Adrenal gland (tissue), 12 donors: ENCODE results near the gene SPG7. TPM values are rescaled to one million over a fixed set of nuclear protein-coding genes. Genes with fewer than 3 reads are reported as not detected.

Experiments used
- DNase-seq, 7 donors: peaks; one replicate each; pipeline ENCODE4 v3.0.0-alpha.2; 2019 to 2020
- H3K27ac ChIP-seq, 5 donors: fragments of 200-600 bp; sonication (generic) in 4 of 5; 1 replicate in 3 of 5; 2 replicates in 2 of 5; pipeline versions ENCODE4 v1.5.1 to v1.8.0; 2016 to 2020; ENCODE audit warnings: mild to moderate bottlenecking in 1 of 5
- H3K27me3 ChIP-seq: fragments of 200-600 bp; 2 replicates; pipeline ENCODE4 v1.8.0; 2021
- H3K36me3 ChIP-seq, 2 donors: fragments of 200-600 bp; replicated peaks in 1 of 2; 1 replicate in 1 of 2; 2 replicates in 1 of 2; pipeline versions ENCODE4 v1.5.1 to v1.8.0; 2018 to 2022
- H3K4me1 ChIP-seq, 2 donors: fragments of 200-600 bp; replicated peaks in 1 of 2; 1 replicate in 1 of 2; 2 replicates in 1 of 2; pipeline versions ENCODE4 v1.5.1 to v1.8.0; 2018 to 2021
- H3K4me3 ChIP-seq, 4 donors: fragments of 200-600 bp; sonication (generic) in 3 of 4; one replicate each; pipeline ENCODE4 v1.5.1; 2016 to 2018
- H3K9me3 ChIP-seq, 3 donors: fragments of 200-600 bp; sonication (generic) in 1 of 3; replicated peaks in 1 of 3; 1 replicate in 2 of 3; 2 replicates in 1 of 3; pipeline versions ENCODE4 v1.5.1 to v1.8.0; 2016 to 2021
- POLR2A ChIP-seq, 2 donors: fragments of 450-650 bp; IDR thresholded peaks; one replicate each; pipeline ENCODE4 v1.6.1; 2017; ENCODE audit warnings: antibody characterized with exemption in 2 of 2, mild to moderate bottlenecking in 2 of 2, moderate library complexity in 1 of 2
- WGBS, 4 donors: extraction: QIAGEN DNeasy Blood & Tissue Kit in 2 of 4; methylation state at CpG; one replicate each; pipeline versions ENCODE4 v1.1.5 to v1.1.7; 2013 to 2017; 5-methylcytosine and 5-hydroxymethylcytosine counted together
- intact Hi-C, 2 donors: fragments of 100-400 bp; cut with DNase I; formaldehyde crosslinking; loops; one replicate each; pipeline versions ENCODE4 v1.14.1 to v1.15.0; 2022 to 2023
- polyA plus RNA-seq, 3 donors: library from polyadenylated mRNA; stranded (reverse); fragments of 200-250 nt in 2 of 3; fragments of 350-450 nt in 1 of 3; fragmentation: Illumina TruSeq in 1 of 3; extraction: RNeasy Lipid Tissue Mini Kit (QIAGEN cat#74804) in 1 of 3; gene quantifications; one replicate each; pipeline ENCODE4 v1.2.3, GENCODE V29; 2013 to 2014
- total RNA-seq, 9 donors: library from RNA; depleted of rRNA in 4 of 9; stranded (reverse); fragments of >200 nt in 4 of 9; fragments of 120-200 nt in 1 of 9; fragmentation: NEBNext Ultra II Directional in 1 of 9; extraction: Animal tissue kit (Norgen Biotek cat#: 25700) in 1 of 9; gene quantifications; one replicate each; pipeline versions ENCODE4 v1.1.0 to v1.2.4, GENCODE V29; 2013 to 2023
- TF ChIP-seq, protein P1 (sequence below), 6 experiments: fragments of 450-650 bp in 4 of 6; fragments of 200-600 bp in 2 of 6; sonication (generic) in 1 of 6; IDR thresholded peaks; 1 replicate in 5 of 6; 2 replicates in 1 of 6; pipeline versions ENCODE4 v1.5.1 to v1.8.0; 2016 to 2021; ENCODE audit warnings: antibody characterized with exemption in 6 of 6, mild to moderate bottlenecking in 2 of 6, moderate library complexity in 1 of 6
- donor health status: healthy with polysubstance abuse.
- donor health status: Bipolar disorder and iron deficiency.
- donor health status: DM: yes; HTN: yes; CAD: no.
- donor health status: DM: no; HTN: no; CAD: no.
- donor health status: DM: no; HTN: no; CAD: no.
- donor health status: DM: yes; HTN: yes; CAD: no.

SPG7 gene
- total and polyA plus RNA-seq, 12 donors = 57.1 to 250 (median 142) TPM

DNA sequence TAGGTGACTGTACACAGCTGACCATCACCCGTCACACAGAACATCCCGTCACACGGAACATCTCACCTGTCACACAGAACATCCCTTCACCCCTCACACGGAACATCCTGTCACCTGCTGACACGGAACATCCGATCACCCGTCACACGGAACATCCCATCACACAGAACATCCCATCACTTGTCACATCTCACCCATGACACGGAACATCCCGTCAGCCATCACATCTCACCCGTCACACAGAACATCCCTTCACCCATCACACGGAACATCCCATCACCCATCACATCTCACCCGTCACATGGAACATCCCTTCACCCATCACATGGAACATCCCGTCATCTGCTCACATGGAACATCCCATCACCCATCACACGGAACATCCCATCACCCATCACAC lies 71.1 kb downstream of the SPG7 start:
- Histone ChIP-seq H3K27ac (no peak overlapping the region), H3K9me3 (no peaks in the 10 kb centered on the region), H3K4me3 (no peak overlapping the region), H3K4me1 (peaks cover 0 to 10% of the 10 kb centered on the region in 2 donors), H3K27me3 (peaks cover 23% of the 10 kb centered on the region), H3K36me3 (no peaks in the 10 kb centered on the region)
- intact Hi-C loops = loop anchor here in 1 of 2 donors (5.0 kb wide), 1 partner anchor 63 kb away; no protein-coding TSS in a partner anchor
- 86 to 89% (median 86%) methylated on average over 15 of the region's 15 CpGs for WGBS, 4 donors
- DNase-seq = no peak
- TF ChIP-seq POLR2A (IDR thresholded peaks at IDR 0.05) = no peak
- TF ChIP-seq, protein P1, sequence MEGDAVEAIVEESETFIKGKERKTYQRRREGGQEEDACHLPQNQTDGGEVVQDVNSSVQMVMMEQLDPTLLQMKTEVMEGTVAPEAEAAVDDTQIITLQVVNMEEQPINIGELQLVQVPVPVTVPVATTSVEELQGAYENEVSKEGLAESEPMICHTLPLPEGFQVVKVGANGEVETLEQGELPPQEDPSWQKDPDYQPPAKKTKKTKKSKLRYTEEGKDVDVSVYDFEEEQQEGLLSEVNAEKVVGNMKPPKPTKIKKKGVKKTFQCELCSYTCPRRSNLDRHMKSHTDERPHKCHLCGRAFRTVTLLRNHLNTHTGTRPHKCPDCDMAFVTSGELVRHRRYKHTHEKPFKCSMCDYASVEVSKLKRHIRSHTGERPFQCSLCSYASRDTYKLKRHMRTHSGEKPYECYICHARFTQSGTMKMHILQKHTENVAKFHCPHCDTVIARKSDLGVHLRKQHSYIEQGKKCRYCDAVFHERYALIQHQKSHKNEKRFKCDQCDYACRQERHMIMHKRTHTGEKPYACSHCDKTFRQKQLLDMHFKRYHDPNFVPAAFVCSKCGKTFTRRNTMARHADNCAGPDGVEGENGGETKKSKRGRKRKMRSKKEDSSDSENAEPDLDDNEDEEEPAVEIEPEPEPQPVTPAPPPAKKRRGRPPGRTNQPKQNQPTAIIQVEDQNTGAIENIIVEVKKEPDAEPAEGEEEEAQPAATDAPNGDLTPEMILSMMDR (IDR thresholded peaks at IDR 0.05) = no peak

DNA sequence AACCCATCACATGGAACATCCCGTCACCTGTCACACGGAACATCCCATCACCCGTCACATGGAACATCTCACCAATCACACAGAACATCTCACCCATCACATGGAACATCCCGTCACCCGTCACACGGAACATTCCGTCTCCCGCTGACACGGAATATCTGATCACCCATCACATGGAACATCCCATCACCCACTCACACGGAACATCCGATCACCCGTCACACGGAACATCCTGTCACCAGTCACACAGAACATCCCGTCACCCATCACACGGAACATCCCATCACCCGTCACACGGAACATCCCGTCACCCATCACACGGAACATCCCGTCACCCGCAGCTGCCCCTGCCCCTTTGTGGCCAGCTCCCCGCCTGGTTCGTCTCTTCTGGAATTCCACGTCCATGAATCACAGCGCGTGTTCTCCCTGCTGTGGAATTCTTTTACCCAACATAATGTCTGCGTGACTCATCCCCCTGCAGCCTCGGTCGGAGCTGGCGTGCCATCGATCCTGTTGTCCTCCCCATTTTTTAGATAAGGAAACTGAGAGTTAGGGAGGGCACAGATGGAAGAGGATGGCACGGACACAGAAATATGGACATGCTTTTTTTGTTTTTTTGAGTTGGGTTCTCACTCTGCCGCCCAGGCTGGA lies 73.0 kb downstream of the SPG7 start:
- Histone ChIP-seq H3K27ac (peak overlapping the region in 1 of 5 donors; percentile 40), H3K4me1 (no peaks in the 10 kb centered on the region), H3K27me3 (peaks cover 7% of the 10 kb centered on the region), H3K4me3 (no peak overlapping the region), H3K9me3 (no peaks in the 10 kb centered on the region), H3K36me3 (no peaks in the 10 kb centered on the region)
- TF ChIP-seq, protein P1 (IDR thresholded peaks at IDR 0.05) = no peak
- no peak for TF ChIP-seq POLR2A (IDR thresholded peaks at IDR 0.05)
- intact Hi-C loops = no loop called here
- WGBS, 4 donors = 70 to 77% (median 73%) methylated on average over 32 to 33 of the region's 33 CpGs
- DNase-seq = peak in 6 of 7 donors; percentile 60 to 77 (median 72)

DNA sequence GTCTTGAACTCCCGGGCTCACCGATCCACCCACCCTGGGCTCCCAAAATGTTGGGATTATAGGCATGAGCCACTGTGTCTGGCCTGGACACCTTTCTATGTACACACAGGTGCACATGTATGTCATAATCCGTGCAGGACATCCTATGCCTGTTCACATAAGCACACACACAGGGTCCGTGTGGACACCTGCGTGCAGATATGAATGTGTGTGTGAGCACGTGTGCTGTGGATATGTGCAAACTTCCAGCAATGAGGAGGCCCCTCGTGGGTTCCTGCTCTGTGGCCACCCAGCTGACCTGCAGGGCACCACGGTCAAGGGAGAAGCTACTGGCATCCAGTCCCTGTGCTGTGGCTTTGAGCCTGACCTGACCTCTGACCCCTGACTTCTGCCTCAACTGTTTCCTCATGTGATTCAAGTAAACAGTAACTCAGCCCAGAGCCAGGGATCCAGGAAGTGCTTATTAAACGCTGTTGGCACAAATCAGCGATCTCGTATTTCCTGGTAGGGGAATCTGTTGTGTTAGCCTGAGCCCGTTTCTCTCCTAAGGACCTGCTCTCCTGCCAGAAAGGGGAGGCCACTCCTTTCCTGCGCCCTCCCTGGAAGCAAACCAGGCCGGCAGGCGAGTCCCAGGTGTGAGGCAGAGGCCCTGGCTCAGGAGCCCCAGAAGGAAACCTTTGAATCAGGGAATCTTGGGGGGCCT lies 73.8 kb downstream of the SPG7 start:
- no peak overlapping the region for H3K4me3 ChIP-seq
- intact Hi-C loops = no loop called here
- H3K36me3 ChIP-seq = no peaks in the 10 kb centered on the region
- H3K9me3 ChIP-seq = no peaks in the 10 kb centered on the region
- no peak for TF ChIP-seq POLR2A (IDR thresholded peaks at IDR 0.05)
- TF ChIP-seq, protein P1 (IDR thresholded peaks at IDR 0.05) = no peak
- H3K4me1 ChIP-seq = no peaks in the 10 kb centered on the region
- WGBS, 4 donors = 62 to 83% (median 74%) methylated on average over 10 to 15 of the region's 15 CpGs
- H3K27me3 ChIP-seq = no peaks in the 10 kb centered on the region
- DNase-seq = no peak
- H3K27ac ChIP-seq = no peak overlapping the region

DNA sequence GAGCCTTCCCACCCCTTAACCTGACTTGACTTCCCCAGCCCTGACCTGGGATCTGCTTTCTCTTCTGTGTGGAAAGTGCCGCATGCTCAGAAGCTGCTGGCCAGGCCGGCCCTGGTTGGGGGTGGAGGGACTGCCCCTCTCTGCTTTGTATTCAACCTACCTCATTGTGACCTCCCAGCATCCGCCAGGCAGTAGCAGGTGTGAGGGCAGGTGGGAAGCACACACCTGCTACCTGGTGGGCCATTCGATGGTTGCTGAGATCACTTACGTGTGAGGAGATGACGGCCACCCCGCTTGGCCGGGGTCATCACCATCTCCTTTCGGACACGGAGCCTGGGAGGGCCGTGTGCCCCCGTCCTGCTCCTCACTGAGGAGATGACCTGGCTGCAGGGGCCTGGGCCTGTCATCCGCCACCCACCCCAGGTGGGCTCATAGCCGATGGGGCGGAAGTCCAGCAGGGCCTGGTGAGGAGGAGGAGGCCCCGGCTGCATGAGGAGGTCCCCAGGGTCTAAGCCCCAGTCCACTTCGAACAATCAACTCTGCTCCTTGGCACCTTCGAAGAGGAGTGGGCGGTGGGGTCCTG lies 74.5 kb downstream of the SPG7 start:
- no peaks in the 10 kb centered on the region for H3K4me1 ChIP-seq
- DNase-seq = no peak
- TF ChIP-seq POLR2A (IDR thresholded peaks at IDR 0.05) = no peak
- TF ChIP-seq, protein P1 (IDR thresholded peaks at IDR 0.05) = no peak
- no peaks in the 10 kb centered on the region for H3K36me3 ChIP-seq
- no peaks in the 10 kb centered on the region for H3K9me3 ChIP-seq
- no peak overlapping the region for H3K4me3 ChIP-seq
- no peak overlapping the region for H3K27ac ChIP-seq
- 89 to 99% (median 95%) methylated on average over 12 to 19 of the region's 19 CpGs for WGBS, 4 donors
- intact Hi-C loops = no loop called here
- no peaks in the 10 kb centered on the region for H3K27me3 ChIP-seq
